Iris pigment epithelial cell (primary cell): Measurements from ENCODE around the gene GPC2.
"Not testable (repeated sequence)": the region's sequence is repeated elsewhere in the genome, so short reads cannot be mapped to it uniquely, and the experiment has no call there.

Experiments
- DNase-seq: peaks from one replicate; pipeline ENCODE4 v3.0.0-alpha.2; 2011; ENCODE audit warnings: low read depth

The GPC2 gene

GRCh38 chr7:100152404-100152803 lies 24.8 kb downstream of the GPC2 start:
- no peak for DNase-seq

GRCh38 chr7:100148559-100149328 lies 28.4 kb downstream of the GPC2 start, which contains the start of gene LAMTOR4:
Gene LAMTOR4, plus strand, starts transcription at chr7:100148918. Its CDS starts 55 bp downstream, at chr7:100148973.
- DNase-seq, result peak; percentile 99

GRCh38 chr7:100148225-100148558 lies 29.0 kb downstream of the GPC2 start:
- no peak for DNase-seq

- DNase-seq, result no peak
Observed at GRCh38 chr7:100147278-100147677, 29.9 kb downstream of the GPC2 start.

GRCh38 chr7:100146350-100146749 lies 30.8 kb downstream of the GPC2 start:
- peak; percentile 81 for DNase-seq

GRCh38 chr7:100142461-100142860 lies 34.7 kb downstream of the GPC2 start:
- no peak for DNase-seq

GRCh38 chr7:100141555-100141949 lies 35.6 kb downstream of the GPC2 start:
- DNase-seq, result no peak

- no peak for DNase-seq
Observed at GRCh38 chr7:100137851-100138760, 39.1 kb downstream of the GPC2 start.

GRCh38 chr7:100132697-100133151 lies 44.5 kb downstream of the GPC2 start:
- peak; percentile 69 for DNase-seq

GRCh38 chr7:100132126-100132525 lies 45.1 kb downstream of the GPC2 start:
- no peak for DNase-seq

- peak; percentile 39 for DNase-seq
Observed at GRCh38 chr7:100130608-100131453, 46.4 kb downstream of the GPC2 start.

GRCh38 chr7:100130220-100130607 lies 47.0 kb downstream of the GPC2 start:
- not testable (repeated sequence) for DNase-seq

- no peak for DNase-seq
Observed at GRCh38 chr7:100128637-100128963, 48.6 kb downstream of the GPC2 start.

GRCh38 chr7:100127866-100128636 lies 49.1 kb downstream of the GPC2 start:
- DNase-seq, result peak; percentile 17

- peak; percentile 92 for DNase-seq
Observed at GRCh38 chr7:100126931-100127865, 50.0 kb downstream of the GPC2 start, which contains the start of gene MBLAC1. Gene MBLAC1, plus strand, starts transcription at chr7:100126967. Its CDS starts 429 bp downstream, at chr7:100127396.

GRCh38 chr7:100126239-100126930 lies 50.8 kb downstream of the GPC2 start:
- DNase-seq, result no peak

- no peak for DNase-seq
Observed at GRCh38 chr7:100124301-100125230, 52.6 kb downstream of the GPC2 start.

- no peak for DNase-seq
Observed at GRCh38 chr7:100122568-100122967, 54.6 kb downstream of the GPC2 start.
